Measurements from ENCODE around the gene ACVR1.

DNA sequence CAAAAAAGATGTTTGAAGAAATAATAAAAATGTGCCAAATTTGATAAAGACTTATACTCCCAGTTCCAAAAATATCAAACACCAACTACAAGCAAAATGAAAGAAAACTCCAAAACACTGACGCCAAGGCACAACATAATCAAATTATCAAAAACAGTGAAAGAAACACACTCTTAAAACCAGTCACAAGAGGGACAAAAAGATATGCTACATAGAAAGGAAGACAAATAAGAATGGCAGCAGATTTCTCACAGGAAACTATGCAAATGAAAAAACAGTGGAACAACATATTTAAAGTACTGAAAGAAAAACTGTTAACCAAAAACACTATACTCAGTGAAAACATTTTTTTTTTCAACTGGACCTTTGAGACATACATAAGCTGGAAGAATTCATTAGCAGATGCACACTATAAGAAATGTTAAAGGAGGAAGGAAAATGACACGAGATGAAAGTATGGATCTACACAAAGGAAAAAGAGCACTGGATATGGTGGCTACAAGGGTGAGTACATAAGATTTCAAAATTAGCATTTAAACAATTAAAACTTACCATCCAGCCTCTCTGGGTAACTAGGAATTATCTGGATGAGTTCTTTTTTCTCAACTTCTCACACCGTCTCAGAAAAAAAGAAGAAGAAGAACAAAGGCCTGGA lies 153.4 kb downstream of the ACVR1 start:
- TF ChIP-seq, protein P1, sequence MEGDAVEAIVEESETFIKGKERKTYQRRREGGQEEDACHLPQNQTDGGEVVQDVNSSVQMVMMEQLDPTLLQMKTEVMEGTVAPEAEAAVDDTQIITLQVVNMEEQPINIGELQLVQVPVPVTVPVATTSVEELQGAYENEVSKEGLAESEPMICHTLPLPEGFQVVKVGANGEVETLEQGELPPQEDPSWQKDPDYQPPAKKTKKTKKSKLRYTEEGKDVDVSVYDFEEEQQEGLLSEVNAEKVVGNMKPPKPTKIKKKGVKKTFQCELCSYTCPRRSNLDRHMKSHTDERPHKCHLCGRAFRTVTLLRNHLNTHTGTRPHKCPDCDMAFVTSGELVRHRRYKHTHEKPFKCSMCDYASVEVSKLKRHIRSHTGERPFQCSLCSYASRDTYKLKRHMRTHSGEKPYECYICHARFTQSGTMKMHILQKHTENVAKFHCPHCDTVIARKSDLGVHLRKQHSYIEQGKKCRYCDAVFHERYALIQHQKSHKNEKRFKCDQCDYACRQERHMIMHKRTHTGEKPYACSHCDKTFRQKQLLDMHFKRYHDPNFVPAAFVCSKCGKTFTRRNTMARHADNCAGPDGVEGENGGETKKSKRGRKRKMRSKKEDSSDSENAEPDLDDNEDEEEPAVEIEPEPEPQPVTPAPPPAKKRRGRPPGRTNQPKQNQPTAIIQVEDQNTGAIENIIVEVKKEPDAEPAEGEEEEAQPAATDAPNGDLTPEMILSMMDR (IDR thresholded peaks at IDR 0.05; ENCODE audit: borderline replicate concordance, extremely low read depth, low read length, poor library complexity, severe bottlenecking) = no peak
- TF ChIP-seq EZH2 (IDR thresholded peaks at IDR 0.05; ENCODE audit: borderline replicate concordance, low read depth, low read length, severe bottlenecking) = no peak
